Nucleus accumbens (tissue), 56 donors: ENCODE measurements around the gene TCL1B.

Experiments used
- DNase-seq, 56 donors: peaks; one replicate each; lab custom pipeline; 2025; lab: John Stamatoyannopoulos, UW

Gene TCL1B, protein sequence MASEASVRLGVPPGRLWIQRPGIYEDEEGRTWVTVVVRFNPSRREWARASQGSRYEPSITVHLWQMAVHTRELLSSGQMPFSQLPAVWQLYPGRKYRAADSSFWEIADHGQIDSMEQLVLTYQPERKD

DNA sequence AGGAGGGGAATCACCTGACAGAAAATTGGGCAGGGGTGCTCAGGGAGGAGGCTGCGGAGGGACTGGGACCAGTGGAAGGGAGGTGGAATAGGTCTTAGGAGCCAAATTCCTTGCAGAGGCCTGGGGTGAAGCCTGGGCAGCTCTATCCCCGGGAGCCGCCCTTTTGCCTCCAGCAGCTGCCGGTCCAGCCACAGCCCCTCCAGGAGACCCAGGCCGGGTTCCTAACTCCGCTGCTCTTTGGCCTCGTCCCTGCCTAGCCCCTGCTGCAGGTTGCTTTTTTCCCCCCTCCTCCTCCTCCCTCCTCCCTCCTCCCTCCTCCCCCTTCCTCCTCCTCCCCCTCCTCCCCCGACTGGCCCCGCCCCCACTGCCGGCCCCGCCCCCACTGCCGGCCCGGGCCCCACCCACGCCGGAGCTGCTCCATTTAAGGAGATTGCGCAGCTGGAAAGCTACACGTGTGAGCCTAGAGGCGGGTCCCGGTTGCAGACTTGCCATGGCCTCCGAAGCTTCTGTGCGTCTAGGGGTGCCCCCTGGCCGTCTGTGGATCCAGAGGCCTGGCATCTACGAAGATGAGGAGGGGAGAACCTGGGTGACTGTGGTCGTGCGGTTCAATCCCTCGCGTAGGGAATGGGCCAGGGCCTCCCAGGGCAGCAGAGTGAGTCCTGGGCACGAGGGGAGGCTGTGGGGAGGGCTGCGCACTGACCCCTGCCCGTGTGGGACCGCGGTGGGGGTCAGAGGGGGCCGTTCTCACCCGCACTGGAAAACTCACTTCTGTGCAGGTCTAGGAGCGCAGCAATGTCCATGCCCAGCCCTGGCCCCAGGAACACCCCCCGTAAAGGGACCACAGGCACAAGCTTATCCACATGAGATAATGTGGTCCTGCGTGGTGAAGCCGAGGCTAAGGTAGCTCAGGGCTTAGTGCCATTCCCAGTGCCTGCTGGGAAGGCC lies at the start of gene TCL1B:
Gene TCL1B, plus strand, starts transcription at position 449 of the 945 bp plus-strand sequence. Its CDS starts 42 bp downstream, at position 491.
- no peak for DNase-seq

DNA sequence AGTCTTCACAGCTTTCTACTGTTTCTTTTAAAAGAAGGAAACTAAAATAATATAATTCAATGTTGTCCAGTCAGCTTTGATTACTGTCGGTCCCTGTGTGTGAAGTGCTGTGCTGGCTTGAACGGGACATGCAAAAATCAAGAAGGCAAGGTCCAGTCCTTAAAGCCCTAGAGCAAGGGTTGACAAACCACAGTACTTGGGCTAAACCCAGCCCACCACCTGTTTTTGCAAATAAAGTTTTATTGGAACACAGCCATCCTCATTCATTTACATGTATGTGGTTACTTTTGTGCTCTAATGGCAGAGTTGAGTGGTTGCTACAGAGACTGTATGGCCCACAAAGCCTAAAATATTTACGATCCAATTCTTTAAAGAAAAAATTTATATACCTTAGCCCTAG lies 41.2 kb upstream of the TCL1B start:
- DNase-seq: no peak

DNA sequence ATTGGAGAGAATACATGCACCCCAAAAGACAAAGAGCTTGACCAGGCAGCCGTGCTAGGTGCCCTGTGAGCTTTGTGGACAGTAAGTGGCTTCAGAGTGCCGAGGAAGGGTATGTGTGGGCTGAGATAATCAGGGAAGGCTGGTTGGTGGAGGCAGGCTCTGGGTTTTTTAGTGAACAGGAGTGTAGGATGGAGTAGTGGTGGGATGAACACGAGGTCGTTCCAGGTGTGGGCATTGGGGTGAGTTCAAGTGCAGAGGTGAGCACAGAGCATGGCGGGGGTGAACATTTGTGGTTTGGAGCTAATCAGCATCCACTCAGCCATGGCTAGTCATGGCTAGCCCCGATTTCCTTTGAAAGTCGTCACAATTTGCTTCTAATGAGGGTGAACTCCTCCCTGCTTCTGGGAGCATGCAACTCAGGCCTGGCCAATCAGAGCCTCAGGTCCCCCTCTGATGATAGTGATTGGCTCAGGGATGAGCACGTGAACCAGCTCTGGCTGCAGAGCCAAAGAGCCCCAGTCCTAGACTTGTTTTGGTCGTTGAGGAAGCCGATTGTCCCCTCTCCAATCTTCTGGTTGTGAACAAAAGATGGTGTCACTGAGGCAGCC lies 40.7 kb upstream of the TCL1B start:
- no peak for DNase-seq

DNA sequence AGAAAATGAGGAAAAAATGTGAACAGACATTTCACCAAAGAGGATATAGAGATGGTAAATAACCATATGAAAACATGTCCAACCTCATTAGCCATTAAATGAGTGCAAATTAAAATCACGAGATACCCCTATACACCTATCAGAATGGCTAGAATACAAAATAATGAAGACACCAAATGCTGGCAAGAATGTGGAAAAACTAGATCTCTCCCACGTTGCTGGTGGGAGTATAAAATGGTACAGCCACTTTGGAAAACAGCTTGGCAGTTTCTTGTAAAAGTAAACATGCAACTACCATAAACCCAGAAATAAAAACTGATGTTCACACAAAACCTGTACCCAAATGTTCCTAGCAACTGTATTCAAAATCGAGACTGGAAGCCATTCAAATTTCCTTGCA lies 38.3 kb upstream of the TCL1B start:
- no peak for DNase-seq

DNA sequence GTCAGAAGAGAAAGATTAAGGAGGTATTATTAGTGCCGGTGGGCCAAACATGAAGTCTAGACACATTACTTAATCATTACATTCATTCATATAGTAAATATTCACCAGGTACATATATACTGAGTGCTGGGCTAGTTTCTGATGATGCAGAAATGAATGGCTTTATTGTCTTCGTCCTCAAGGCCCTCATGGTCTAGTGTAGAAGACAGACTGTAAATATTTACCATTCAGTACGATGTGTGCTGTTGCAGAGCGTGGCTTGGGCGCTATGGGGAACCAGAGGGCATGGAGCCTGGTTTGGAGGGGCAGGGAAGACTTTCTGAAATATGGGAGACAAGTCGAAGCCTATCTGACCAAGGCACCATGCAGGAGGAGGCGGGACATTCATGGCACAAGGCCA lies 37.0 kb upstream of the TCL1B start:
- no peak for DNase-seq

DNA sequence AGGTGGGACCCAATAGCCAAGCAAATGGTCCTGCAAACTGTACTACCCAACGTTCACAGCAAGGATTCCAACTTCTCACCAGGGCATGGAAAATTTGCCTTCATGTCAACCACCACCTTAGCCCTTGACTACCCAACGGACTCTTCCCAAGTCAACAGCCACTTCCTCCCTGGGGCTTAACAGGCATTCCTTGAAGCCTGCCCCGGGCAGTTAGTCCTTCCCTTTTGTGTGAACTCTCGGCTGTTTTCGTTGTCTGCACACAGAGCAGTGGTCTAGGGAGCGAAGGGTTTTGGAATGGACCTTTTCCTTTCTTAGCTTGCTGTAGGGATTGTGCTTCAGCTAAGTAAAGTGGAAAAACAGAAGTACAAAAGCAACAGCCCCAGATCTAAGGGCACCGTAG lies 35.2 kb upstream of the TCL1B start:
- DNase-seq: no peak

DNA sequence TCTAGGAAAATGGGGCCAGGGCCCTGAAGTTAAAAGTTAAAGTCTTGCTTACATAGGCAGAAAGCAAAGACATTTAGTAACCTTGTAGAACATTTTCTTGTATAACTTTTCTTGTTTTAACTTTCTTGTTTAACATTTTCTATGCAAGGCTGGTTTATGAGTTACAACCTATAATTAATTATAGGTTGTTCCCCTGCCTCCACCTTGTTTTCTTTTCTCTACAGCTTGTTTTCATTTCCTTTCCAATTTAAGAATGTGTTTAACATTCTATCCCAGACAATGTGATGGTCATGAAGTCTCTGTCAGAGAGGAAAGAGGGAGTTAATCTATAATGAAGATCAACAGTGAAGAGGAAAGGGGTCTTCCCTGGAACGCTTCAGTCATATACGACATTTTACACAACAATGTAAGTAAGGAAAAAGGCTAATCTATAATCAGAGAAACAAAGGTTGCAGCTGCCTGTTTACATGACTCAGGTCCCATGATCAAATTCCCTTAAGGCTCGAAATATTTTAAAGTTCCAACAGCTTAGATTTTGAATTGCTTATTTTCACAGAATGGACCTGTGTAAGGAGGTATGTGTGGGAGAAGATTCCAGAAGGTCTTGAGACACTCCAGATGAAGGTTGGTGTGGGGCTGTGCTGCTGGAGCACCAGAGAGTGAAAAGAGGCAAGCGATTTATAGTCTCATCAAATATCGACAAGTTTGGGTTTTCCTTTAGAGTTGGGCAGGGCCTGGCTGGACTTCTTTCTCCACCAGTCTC lies 34.2 kb upstream of the TCL1B start:
- DNase-seq: no peak

DNA sequence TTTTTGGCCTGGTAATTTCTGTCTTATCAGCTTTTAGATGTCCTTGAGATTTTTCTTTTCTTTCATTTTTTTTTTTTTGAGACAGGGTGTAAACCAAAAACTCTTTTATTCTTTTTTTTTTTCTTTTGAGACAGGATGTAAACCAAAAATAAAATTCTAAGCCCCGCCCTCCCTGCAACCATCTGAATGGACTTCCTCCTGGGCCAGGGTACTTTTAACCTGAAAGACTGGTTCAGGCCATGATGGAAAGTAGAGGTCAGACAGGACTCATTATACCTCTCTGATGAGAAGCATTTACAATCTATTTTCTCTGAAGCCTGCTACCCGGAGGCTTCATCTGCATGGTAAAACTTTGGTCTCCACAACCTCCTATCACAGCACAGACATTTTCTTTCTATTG lies 33.5 kb upstream of the TCL1B start:
- DNase-seq: no peak

DNA sequence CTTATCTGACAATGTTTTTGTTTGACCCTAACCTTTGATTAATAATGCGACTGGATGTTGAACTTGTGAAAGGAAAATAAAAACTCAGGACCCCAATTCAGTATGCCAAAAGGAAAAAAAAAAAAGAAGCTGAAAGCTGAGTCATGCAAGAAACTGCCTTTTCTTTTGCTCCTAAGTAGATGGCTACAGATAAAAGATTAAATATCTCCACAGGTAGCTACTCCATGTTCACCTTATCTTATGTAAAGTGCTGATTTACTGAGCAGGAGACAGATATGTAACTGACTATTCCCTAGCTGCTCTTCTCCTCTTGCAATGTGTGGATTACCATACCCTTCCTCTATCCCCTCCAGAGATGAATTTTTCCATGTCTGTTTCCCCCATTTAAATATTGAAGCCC lies 30.8 kb upstream of the TCL1B start:
- no peak for DNase-seq

DNA sequence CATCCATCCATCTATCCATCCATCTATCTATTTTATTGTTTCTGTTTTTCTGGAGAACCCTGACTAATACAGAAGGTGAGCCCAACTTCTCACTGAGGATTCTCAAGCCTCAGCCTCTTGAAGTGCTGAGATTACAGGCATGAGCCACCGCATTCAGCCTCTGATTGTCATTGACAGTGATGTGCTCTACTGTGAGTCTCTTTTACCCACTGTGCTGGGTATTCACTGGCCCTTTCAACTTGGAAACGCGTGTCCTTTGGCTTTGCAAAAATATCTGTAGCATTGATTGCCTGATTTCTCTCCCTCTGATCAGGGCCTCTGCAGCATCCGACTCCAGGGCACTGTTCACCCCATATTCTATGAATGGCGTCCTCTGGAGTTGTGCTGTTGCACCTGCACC lies 29.6 kb upstream of the TCL1B start:
- no peak for DNase-seq

DNA sequence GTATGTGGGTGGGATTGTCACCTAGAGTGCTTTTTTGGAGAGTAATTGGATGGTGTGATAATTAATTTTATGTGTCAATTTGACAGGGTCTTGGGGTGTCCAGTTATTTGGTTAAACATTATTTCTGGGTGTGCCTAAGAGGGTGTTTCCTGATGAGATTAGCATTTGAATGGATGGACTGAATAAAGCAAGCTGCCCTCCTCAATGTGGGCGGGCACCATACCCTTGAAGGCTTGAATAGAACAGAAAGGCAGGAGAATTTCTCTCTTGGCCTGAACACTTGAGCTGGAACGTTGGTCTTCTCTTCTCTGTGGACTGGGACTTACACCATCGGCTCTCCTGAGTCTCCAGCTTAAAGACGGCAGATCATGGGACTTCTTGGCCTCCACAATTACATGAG lies 28.8 kb upstream of the TCL1B start:
- DNase-seq: no peak

DNA sequence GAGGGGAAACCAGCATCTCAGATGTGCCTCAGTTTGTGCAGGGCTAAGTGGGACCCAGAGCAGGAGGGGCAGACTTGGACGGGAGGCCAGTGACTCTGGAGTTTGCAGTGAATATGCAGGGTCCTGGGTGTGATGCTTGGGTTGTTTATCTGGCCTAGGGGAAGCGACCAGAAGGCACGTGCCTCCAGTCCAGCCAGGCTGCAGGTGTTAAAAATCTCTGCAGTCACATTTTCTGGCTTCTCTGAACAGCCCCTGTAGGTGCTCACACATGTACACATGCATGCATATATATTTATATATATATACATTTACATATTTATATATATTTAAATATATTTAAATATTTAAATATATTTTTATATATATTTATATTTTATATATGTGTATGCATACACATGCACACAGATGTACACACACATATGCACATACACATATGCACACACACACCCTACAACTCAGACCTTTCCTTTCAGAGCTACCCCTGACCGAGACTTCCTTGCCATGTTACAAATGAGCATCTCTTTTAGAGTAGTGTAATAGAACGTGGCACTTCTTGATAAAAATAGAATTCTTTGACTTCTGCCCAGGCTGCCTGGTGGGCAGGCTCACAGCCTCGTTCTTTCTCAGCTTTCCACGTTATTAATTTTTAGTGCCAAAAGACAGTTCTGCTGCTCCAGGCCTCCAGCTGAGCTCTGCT lies 26.8 kb upstream of the TCL1B start:
- no peak for DNase-seq

DNA sequence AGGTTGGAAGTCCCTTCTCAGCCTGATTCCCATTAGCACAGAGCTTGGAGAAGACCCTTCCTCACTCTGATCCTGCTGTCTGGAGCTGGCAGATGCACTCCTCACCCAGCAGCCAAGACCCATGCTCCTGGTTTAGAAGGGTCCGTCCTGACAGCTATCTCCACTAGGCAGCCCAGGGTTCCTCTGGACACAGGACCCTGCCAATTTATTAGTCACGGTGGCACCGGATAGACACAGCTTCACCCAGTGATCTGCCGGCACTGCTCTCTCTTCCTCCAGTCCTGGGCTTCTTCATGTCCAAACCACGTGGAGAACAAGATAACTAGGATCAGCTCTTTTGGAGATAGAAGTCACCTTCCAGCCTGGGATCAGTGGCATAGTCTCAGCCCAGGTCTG lies 26.2 kb upstream of the TCL1B start:
- no peak for DNase-seq

DNA sequence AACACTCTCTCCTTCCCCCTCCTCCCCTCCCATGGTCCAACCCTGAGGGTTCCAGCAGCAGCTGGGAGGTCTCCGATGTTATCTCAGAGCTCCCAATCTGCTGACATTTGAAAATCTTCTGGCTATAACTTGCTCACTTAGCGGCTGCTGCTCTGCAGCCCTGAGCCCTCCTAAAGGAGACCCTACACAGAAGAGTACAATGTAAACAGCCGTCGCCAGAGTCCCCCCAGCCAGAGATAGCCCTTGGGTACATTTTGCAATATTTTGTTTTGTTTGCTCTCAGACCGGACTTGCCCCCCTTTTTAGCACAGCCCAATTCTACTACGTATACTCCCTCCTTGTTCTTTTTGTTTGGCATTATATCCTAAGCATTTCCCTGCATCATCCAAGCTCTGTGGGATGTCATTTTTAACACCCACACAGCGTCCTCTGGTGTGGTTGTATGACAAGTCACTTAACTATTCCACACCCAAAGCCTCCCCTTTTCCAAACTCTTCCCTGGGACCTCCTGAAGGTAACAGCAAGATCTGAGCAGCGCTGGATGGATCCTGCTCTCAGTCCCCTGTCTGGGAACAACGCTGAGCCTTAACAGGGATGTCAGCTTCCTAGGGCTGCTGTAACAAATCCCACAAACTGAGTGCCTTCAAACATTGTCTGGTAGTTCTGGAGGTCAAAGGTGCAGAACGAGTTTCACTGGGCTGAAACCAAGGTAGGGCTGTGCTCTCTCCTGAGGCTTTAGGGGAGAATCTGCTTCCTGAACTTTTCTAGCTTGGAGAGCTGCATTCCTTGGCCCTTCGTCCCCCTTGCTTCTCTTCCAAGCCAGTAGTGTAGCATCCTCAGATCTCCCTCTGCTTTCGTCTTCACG lies 25.3 kb upstream of the TCL1B start:
- no peak for DNase-seq

DNA sequence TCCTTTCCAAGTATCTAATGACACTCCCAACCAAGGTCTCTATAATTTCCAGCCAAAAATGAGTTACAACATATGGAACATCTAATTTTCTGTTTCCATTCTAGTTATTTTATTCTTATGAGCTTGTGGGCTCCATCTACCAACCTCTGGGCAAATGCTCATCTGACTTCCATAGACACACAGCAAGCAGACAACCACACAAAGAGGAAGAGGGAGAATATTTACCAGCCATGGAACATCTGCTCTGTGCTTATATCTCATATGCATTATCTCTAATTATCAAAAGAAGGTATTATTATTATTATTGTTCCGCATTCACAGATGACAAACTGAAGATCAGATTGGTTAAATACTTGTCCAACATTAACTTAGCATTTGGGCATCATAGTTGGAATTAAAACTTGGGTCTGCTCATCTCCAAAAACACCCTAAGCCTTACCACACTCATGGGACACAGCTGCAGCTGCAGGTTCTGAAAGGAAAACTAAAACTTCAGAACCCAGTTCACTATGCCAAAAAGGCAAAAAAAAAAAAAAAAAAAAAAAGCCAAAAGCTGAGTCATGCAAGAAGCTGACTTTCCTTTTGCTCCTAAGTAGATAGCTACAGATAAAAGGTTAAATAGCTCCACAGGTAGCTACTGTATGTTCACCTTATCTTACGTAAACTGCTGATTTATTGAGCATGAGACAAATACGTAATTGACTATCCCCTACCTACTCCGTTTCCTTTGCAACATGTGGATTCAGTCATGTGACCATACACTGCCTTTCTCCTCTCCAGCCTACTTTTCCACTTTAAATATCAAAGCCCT lies 23.6 kb upstream of the TCL1B start:
- DNase-seq: no peak

DNA sequence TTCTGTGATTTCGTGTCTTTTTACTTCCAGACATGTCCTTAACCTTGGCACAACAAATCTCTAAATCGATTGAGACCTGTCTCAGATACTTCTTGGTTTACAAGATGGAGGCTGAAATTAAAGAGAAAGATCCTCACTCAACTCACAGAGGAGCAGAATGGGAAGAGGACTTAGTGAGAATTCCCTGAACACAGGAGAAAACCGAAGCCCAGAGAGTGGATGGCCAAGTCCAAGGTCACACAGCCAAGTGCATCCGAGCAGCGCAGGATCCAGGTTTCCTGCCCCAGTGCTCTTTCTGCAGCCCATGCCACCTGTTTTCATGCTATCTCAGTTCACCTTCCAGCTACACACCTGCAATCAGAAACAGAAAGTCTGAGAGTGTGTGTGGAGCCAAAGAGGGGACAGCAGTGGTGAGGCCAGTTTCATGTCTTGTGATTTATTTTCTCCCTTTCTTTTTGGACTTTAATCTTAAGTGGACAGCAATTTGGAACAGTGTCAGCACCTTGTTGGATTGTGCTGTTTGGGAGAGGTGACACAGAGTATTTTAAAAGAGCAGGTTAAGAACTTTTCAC lies 22.9 kb upstream of the TCL1B start:
- DNase-seq: no peak

DNA sequence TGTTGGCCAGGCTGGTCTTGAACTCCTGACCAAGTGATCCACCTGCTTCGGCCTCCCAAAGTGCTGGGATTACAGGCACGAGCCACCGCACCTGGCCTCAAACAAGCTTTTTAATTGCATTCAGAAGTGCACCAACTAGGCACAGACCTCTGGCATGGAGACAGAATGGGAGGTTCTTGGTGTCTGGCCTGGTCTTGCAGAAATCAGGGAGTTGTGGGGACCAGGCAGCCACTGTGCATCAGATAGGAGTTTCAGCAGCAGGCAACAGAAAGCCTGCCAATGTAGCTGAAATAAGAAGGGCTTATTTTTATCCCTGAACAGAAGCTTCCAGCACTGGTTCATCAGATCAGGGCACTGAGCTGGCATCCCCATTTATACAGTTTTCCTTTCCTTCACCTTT lies 22.2 kb upstream of the TCL1B start:
- peak in 4 of 56 donors; percentile 4 to 17 (median 8) for DNase-seq

DNA sequence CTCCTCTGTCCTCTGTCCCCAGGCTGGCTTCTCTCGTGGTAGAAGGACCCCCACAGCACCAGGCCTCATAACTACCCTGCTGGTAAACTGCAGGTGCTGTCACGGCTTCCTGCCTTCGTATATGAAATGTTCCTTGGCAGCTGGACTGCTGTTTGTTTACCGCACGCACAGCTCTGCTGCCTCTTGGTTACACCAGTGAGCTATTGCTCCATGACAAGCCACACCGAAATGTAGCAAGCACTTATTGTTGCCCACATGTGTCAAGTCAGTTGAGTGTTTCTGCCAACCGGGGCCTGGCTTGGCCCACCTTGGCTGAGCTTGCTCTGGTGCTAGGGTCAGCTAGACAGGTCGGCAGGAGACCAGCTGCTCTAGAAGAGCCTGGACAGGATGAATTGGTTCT lies 21.7 kb upstream of the TCL1B start:
- DNase-seq: no peak
